HG03342 (cell line): ENCODE data around the gene OR10J5.

Experiments used
- ATAC-seq: cut with Tn5 transposase; IDR thresholded peaks from one replicate; pipeline ENCODE4 v1.9.1; 2021; ENCODE audit warnings: mild to moderate bottlenecking, moderate library complexity; ENCODE audit not compliant: unreplicated experiment

OR10J5 gene

GRCh38 chr1:159492575-159493323, 43.1 kb downstream of the OR10J5 start:
- ATAC-seq: no peak
